ENCODE results near the gene HNRNPU. TPM values are rescaled to one million over a fixed set of nuclear protein-coding genes. Genes with fewer than 3 reads are reported as not detected.
A peak's percentile ranks its signal among the peaks of the same experiment; 100 is the strongest.

HNRNPU gene
- polyA plus RNA-seq, 1 of the 3 experiments (the other 2 are of a cell fraction), result 164 TPM

DNA sequence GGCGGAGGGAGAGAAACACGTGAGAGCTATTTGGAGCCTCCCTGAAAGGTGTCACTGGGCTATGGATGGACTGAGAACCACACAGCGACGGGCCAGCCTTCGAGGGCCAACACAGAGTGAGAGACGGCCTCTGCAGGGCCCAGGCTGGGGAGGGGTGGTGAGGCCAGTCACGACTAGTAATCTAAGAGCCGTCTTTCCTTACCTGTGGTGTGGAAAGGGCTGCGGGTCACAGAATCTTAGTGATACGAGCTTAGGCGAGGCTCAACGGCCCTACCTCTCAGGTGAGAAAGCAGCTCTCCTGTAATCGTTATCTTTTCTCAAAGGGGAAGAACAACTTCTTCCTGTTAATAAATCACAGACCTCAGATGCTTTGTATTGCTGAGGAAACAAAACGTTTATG is 62.3 kb downstream of the HNRNPU start:
- H2AFZ ChIP-seq (ENCODE audit: low read depth), result no peak overlapping the region
- no peaks in the 10 kb centered on the region for H4K20me1 ChIP-seq (ENCODE audit: insufficient read depth)
- H3K9ac ChIP-seq, result no peak overlapping the region
- TF ChIP-seq EZH2phosphoT487 (IDR thresholded peaks at IDR 0.05; ENCODE audit: borderline replicate concordance, low read depth) (no peak), SMC3 (IDR thresholded peaks at IDR 0.05; ENCODE audit: low read depth, low read length) (no peak)
- CTCF ChIA-PET, result interaction anchor here (1.0 to 3.7 kb wide), 9 partner anchors 11 to 241 kb away, joined by 3 to 25 read pairs (median 4); no protein-coding TSS in a partner anchor
- H3F3A ChIP-seq (replicated peaks; ENCODE audit: insufficient read depth), result no peaks in the 10 kb centered on the region
- H3K27ac ChIP-seq (ENCODE audit: low read depth in 2 of 2, low read length in 1 of 2), result no peak overlapping the region
- no peaks in the 10 kb centered on the region for H3K9me2 ChIP-seq
- H3K27me3 ChIP-seq (ENCODE audit: insufficient read depth), result no peaks in the 10 kb centered on the region
- no peaks in the 10 kb centered on the region for H3K4me1 ChIP-seq (ENCODE audit: control insufficient read depth in 1 of 2, insufficient read depth in 2 of 2, low read depth in 1 of 2, low read length in 1 of 2)
- no peaks in the 10 kb centered on the region for H3K9me3 ChIP-seq
- H3K79me2 ChIP-seq (ENCODE audit: insufficient read depth), result no peaks in the 10 kb centered on the region
- DNase-seq, result no peak
- POLR2A ChIA-PET, result no interaction called here
- H3K4me3 ChIP-seq (ENCODE audit: low read depth in 2 of 2, low read length in 1 of 2), result no peak overlapping the region
- WGBS (ENCODE audit: low lambda C conversion rate), result 85% methylated on average over 14 of the region's 14 CpGs
- no peaks in the 10 kb centered on the region for H3K36me3 ChIP-seq (replicated peaks in 1 of 2; ENCODE audit: control insufficient read depth in 1 of 2, insufficient read depth in 2 of 2, low read length in 1 of 2)
- no peak overlapping the region for H3K4me2 ChIP-seq

DNA sequence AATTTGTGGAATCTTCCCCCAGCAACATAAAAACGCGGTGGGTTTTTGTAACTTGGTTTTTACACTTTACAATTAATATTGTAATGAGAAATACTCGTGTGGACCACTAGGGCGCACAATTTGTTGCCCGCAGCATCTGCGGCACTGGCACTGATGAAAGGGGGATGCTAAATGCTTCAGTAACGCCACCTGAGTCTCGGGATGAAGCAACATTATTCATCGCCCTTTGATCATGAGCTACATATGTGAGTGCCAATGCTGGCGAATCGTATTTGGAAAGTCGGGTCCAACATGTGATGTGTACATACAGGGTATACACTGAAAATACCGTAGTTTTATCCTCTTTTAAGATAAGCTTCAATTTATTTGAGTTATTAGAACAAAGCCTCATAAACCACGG is 63.1 kb downstream of the HNRNPU start:
- no peak overlapping the region for H3K4me2 ChIP-seq
- H3K36me3 ChIP-seq (replicated peaks in 1 of 2; ENCODE audit: control insufficient read depth in 1 of 2, insufficient read depth in 2 of 2, low read length in 1 of 2), result no peaks in the 10 kb centered on the region
- H3K9ac ChIP-seq, result no peak overlapping the region
- H3K27ac ChIP-seq (ENCODE audit: low read depth in 2 of 2, low read length in 1 of 2), result no peak overlapping the region
- no peak overlapping the region for H3K4me3 ChIP-seq (ENCODE audit: low read depth in 2 of 2, low read length in 1 of 2)
- H3K79me2 ChIP-seq (ENCODE audit: insufficient read depth), result no peaks in the 10 kb centered on the region
- H3K9me2 ChIP-seq, result no peaks in the 10 kb centered on the region
- H3K9me3 ChIP-seq, result no peaks in the 10 kb centered on the region
- H3F3A ChIP-seq (replicated peaks; ENCODE audit: insufficient read depth), result no peaks in the 10 kb centered on the region
- WGBS (ENCODE audit: low lambda C conversion rate), result 57% methylated on average over 14 of the region's 14 CpGs
- H2AFZ ChIP-seq (ENCODE audit: low read depth), result 0 out of 2 replicates have a peak overlapping the region, but pooled peaks have one; percentile 2
- peak; percentile 65 for DNase-seq
- H3K4me1 ChIP-seq (ENCODE audit: control insufficient read depth in 1 of 2, insufficient read depth in 2 of 2, low read depth in 1 of 2, low read length in 1 of 2), result no peaks in the 10 kb centered on the region
- H3K27me3 ChIP-seq (ENCODE audit: insufficient read depth), result no peaks in the 10 kb centered on the region
- POLR2A ChIA-PET, result no interaction called here
- TF ChIP-seq SMC3 (IDR thresholded peaks at IDR 0.05; ENCODE audit: low read depth, low read length), result peak; percentile 52
- peak; percentile 68 for TF ChIP-seq CTCF (IDR thresholded peaks at IDR 0.05)
- TF ChIP-seq YY1 (IDR thresholded peaks at IDR 0.05; ENCODE audit: low read depth), result no peak
- no peak for TF ChIP-seq CHD2 (IDR thresholded peaks at IDR 0.05; ENCODE audit: low read length, partially characterized antibody)
- TF ChIP-seq, protein P1, sequence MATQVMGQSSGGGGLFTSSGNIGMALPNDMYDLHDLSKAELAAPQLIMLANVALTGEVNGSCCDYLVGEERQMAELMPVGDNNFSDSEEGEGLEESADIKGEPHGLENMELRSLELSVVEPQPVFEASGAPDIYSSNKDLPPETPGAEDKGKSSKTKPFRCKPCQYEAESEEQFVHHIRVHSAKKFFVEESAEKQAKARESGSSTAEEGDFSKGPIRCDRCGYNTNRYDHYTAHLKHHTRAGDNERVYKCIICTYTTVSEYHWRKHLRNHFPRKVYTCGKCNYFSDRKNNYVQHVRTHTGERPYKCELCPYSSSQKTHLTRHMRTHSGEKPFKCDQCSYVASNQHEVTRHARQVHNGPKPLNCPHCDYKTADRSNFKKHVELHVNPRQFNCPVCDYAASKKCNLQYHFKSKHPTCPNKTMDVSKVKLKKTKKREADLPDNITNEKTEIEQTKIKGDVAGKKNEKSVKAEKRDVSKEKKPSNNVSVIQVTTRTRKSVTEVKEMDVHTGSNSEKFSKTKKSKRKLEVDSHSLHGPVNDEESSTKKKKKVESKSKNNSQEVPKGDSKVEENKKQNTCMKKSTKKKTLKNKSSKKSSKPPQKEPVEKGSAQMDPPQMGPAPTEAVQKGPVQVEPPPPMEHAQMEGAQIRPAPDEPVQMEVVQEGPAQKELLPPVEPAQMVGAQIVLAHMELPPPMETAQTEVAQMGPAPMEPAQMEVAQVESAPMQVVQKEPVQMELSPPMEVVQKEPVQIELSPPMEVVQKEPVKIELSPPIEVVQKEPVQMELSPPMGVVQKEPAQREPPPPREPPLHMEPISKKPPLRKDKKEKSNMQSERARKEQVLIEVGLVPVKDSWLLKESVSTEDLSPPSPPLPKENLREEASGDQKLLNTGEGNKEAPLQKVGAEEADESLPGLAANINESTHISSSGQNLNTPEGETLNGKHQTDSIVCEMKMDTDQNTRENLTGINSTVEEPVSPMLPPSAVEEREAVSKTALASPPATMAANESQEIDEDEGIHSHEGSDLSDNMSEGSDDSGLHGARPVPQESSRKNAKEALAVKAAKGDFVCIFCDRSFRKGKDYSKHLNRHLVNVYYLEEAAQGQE (IDR thresholded peaks at IDR 0.05; ENCODE audit: low read depth, low read length), result no peak
- TF ChIP-seq RAD21 (IDR thresholded peaks at IDR 0.05; ENCODE audit: low read length), result peak; percentile 64
- no peak for TF ChIP-seq RXRA (IDR thresholded peaks at IDR 0.05; ENCODE audit: borderline replicate concordance, low read depth)
- CTCF ChIA-PET, result interaction anchor here (0.6 to 3.7 kb wide), 15 partner anchors 9 to 241 kb away, joined by 3 to 25 read pairs (median 4); a partner anchor contains a TSS
- no peaks in the 10 kb centered on the region for H4K20me1 ChIP-seq (ENCODE audit: insufficient read depth)

All from SK-N-SH (cell line).